HepG2 (cell line): ENCODE data around the gene PRPF18. TPM values are rescaled to one million over a fixed set of nuclear protein-coding genes. Genes with fewer than 3 reads are reported as not detected.

ENCODE experiments used
- FOXP1 ChIP-seq, 2 experiments: fragments of 450-650 bp in 1 of 2; IDR thresholded peaks; 2 replicates each; pipeline ENCODE4 v1.6.1; 2017 to 2018; ENCODE audit warnings: antibody characterized with exemption in 1 of 2
- TARDBP ChIP-seq: sonication (generic); formaldehyde crosslinking; IDR thresholded peaks from 2 replicates; pipeline ENCODE4 v1.8.0; 2022; ENCODE audit warnings: mild to moderate bottlenecking, missing genetic modification reagents
- ZNF256 ChIP-seq: sonication (generic); formaldehyde crosslinking; conservative IDR thresholded peaks from 2 replicates; pipeline ENCODE4 v1.4.0; 2020; ENCODE audit warnings: missing genetic modification reagents
- ZNF282 ChIP-seq: fragments of 450-650 bp; IDR thresholded peaks from 2 replicates; pipeline ENCODE4 v1.6.1; 2018; ENCODE audit not compliant: partially characterized antibody
- ZSCAN12 ChIP-seq: sonication (generic); formaldehyde crosslinking; IDR thresholded peaks from 2 replicates; pipeline ENCODE4 v1.9.0; 2021; ENCODE audit warnings: mild to moderate bottlenecking, missing genetic modification reagents
- polyA plus RNA-seq, 8 experiments: library from polyadenylated mRNA; depleted of rRNA in 3 of 8; stranded (reverse) in 7 of 8; unstranded in 1 of 8; fragments of >200 nt; fragmentation: Illumina TruSeq in 4 of 8; extraction: Trizol in 4 of 8; gene quantifications; 2 replicates each; pipeline versions ENCODE4 v1.2.1 to v1.2.3, GENCODE V29; 2011 to 2016; ENCODE audit warnings: low read depth in 4 of 8, missing spikeins in 1 of 8, mixed read lengths in 1 of 8; ENCODE audit not compliant: insufficient read depth in 1 of 8
- total RNA-seq, 5 experiments: library from RNA; depleted of rRNA; stranded (reverse); fragments of >200 nt; fragmentation: Illumina TruSeq; extraction: Trizol; gene quantifications; 2 replicates each; pipeline ENCODE4 v1.2.3, GENCODE V29; 2016; ENCODE audit warnings: low read depth in 1 of 5
- TF ChIP-seq, protein P1 (sequence below): sonication (generic); formaldehyde crosslinking; IDR thresholded peaks from 2 replicates; pipeline ENCODE4 v1.4.0; 2020; ENCODE audit warnings: missing genetic modification reagents
- TF ChIP-seq, protein P2 (sequence below): sonication (generic); formaldehyde crosslinking; IDR thresholded peaks from 2 replicates; pipeline ENCODE4 v1.8.1; 2022; ENCODE audit warnings: mild to moderate bottlenecking, missing genetic modification reagents
- TF ChIP-seq, protein P3 (sequence below): fragments of 450-650 bp; IDR thresholded peaks from 2 replicates; pipeline ENCODE4 v1.6.1; 2017; ENCODE audit warnings: mild to moderate bottlenecking
- TF ChIP-seq, protein P4 (sequence below): sonication (generic); formaldehyde crosslinking; IDR thresholded peaks from 2 replicates; pipeline ENCODE4 v1.4.0; 2020; ENCODE audit warnings: missing genetic modification reagents

PRPF18 gene
- total and polyA plus RNA-seq, 2 of the 13 experiments (the other 11 are each of a cell fraction or from before 2014, with no cell fraction given) = 6.1 to 17.2 TPM

DNA sequence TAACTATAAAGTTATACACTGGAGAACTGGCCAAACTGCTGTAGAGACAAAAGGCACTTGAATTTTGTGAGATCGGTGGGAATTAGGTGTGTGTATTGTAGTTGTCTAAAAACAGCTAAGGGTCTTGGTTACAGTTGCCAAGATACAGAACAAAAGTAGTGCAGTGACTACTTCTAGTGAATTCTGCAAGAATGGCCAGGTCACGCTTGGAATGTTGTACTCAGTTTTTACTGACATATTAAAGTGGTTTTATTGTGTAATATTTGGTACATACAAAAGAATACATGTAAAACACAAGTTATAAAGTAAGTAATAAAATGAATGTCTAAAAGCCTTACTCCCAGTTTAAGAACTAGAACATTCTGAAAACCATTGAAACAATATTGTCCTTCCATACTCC, 42.4 kb downstream of the PRPF18 start (continued):
- TF ChIP-seq, protein P1, sequence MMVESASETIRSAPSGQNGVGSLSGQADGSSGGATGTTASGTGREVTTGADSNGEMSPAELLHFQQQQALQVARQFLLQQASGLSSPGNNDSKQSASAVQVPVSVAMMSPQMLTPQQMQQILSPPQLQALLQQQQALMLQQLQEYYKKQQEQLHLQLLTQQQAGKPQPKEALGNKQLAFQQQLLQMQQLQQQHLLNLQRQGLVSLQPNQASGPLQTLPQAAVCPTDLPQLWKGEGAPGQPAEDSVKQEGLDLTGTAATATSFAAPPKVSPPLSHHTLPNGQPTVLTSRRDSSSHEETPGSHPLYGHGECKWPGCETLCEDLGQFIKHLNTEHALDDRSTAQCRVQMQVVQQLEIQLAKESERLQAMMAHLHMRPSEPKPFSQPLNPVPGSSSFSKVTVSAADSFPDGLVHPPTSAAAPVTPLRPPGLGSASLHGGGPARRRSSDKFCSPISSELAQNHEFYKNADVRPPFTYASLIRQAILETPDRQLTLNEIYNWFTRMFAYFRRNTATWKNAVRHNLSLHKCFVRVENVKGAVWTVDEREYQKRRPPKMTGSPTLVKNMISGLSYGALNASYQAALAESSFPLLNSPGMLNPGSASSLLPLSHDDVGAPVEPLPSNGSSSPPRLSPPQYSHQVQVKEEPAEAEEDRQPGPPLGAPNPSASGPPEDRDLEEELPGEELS (CRISPR knock-in tag) = no peak
- TF ChIP-seq, protein P2, sequence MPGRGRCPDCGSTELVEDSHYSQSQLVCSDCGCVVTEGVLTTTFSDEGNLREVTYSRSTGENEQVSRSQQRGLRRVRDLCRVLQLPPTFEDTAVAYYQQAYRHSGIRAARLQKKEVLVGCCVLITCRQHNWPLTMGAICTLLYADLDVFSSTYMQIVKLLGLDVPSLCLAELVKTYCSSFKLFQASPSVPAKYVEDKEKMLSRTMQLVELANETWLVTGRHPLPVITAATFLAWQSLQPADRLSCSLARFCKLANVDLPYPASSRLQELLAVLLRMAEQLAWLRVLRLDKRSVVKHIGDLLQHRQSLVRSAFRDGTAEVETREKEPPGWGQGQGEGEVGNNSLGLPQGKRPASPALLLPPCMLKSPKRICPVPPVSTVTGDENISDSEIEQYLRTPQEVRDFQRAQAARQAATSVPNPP (CRISPR knock-in tag) = no peak
- TF ChIP-seq, protein P3, sequence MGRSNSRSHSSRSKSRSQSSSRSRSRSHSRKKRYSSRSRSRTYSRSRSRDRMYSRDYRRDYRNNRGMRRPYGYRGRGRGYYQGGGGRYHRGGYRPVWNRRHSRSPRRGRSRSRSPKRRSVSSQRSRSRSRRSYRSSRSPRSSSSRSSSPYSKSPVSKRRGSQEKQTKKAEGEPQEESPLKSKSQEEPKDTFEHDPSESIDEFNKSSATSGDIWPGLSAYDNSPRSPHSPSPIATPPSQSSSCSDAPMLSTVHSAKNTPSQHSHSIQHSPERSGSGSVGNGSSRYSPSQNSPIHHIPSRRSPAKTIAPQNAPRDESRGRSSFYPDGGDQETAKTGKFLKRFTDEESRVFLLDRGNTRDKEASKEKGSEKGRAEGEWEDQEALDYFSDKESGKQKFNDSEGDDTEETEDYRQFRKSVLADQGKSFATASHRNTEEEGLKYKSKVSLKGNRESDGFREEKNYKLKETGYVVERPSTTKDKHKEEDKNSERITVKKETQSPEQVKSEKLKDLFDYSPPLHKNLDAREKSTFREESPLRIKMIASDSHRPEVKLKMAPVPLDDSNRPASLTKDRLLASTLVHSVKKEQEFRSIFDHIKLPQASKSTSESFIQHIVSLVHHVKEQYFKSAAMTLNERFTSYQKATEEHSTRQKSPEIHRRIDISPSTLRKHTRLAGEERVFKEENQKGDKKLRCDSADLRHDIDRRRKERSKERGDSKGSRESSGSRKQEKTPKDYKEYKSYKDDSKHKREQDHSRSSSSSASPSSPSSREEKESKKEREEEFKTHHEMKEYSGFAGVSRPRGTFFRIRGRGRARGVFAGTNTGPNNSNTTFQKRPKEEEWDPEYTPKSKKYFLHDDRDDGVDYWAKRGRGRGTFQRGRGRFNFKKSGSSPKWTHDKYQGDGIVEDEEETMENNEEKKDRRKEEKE = no peak
- no peak for TF ChIP-seq TARDBP
- no peak for TF ChIP-seq FOXP1 (IDR thresholded peaks at IDR 0.05)
- no peak for TF ChIP-seq FOXP1 (CRISPR knock-in tag; IDR thresholded peaks at IDR 0.05)
- TF ChIP-seq, protein P4, sequence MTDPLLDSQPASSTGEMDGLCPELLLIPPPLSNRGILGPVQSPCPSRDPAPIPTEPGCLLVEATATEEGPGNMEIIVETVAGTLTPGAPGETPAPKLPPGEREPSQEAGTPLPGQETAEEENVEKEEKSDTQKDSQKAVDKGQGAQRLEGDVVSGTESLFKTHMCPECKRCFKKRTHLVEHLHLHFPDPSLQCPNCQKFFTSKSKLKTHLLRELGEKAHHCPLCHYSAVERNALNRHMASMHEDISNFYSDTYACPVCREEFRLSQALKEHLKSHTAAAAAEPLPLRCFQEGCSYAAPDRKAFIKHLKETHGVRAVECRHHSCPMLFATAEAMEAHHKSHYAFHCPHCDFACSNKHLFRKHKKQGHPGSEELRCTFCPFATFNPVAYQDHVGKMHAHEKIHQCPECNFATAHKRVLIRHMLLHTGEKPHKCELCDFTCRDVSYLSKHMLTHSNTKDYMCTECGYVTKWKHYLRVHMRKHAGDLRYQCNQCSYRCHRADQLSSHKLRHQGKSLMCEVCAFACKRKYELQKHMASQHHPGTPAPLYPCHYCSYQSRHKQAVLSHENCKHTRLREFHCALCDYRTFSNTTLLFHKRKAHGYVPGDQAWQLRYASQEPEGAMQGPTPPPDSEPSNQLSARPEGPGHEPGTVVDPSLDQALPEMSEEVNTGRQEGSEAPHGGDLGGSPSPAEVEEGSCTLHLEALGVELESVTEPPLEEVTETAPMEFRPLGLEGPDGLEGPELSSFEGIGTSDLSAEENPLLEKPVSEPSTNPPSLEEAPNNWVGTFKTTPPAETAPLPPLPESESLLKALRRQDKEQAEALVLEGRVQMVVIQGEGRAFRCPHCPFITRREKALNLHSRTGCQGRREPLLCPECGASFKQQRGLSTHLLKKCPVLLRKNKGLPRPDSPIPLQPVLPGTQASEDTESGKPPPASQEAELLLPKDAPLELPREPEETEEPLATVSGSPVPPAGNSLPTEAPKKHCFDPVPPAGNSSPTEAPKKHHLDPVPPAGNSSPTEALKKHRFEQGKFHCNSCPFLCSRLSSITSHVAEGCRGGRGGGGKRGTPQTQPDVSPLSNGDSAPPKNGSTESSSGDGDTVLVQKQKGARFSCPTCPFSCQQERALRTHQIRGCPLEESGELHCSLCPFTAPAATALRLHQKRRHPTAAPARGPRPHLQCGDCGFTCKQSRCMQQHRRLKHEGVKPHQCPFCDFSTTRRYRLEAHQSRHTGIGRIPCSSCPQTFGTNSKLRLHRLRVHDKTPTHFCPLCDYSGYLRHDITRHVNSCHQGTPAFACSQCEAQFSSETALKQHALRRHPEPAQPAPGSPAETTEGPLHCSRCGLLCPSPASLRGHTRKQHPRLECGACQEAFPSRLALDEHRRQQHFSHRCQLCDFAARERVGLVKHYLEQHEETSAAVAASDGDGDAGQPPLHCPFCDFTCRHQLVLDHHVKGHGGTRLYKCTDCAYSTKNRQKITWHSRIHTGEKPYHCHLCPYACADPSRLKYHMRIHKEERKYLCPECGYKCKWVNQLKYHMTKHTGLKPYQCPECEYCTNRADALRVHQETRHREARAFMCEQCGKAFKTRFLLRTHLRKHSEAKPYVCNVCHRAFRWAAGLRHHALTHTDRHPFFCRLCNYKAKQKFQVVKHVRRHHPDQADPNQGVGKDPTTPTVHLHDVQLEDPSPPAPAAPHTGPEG (CRISPR knock-in tag) = no peak
- no peak for TF ChIP-seq ZNF282
- no peak for TF ChIP-seq ZSCAN12 (CRISPR knock-in tag)
- no peak for TF ChIP-seq ZNF256 (CRISPR knock-in tag)
